Measurements from ENCODE around the gene TNXB.

DNA sequence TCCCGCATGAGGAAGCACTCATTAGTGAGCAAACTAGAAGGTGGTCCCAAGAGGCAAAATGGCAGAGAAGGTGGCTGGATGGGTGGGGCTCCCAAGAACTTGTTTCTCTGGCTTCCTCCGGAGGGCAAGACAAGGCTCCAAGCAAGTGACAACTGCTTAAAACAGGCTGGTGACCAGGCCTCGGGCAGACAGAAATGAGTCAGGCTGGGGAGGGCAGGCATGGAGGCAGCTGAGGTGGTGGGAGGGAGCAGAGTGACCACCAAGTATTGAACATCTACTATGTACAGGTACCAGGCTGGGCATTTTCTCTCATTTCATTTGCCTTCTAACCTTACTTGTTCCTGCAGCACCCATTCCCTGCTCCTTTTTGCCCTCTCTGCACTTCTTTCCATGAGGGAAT lies 33.4 kb downstream of the TNXB start:
- TF ChIP-seq, protein P1, sequence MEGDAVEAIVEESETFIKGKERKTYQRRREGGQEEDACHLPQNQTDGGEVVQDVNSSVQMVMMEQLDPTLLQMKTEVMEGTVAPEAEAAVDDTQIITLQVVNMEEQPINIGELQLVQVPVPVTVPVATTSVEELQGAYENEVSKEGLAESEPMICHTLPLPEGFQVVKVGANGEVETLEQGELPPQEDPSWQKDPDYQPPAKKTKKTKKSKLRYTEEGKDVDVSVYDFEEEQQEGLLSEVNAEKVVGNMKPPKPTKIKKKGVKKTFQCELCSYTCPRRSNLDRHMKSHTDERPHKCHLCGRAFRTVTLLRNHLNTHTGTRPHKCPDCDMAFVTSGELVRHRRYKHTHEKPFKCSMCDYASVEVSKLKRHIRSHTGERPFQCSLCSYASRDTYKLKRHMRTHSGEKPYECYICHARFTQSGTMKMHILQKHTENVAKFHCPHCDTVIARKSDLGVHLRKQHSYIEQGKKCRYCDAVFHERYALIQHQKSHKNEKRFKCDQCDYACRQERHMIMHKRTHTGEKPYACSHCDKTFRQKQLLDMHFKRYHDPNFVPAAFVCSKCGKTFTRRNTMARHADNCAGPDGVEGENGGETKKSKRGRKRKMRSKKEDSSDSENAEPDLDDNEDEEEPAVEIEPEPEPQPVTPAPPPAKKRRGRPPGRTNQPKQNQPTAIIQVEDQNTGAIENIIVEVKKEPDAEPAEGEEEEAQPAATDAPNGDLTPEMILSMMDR (IDR thresholded peaks at IDR 0.05; ENCODE audit: low read length) = no peak
- TF ChIP-seq EZH2 (IDR thresholded peaks at IDR 0.05; ENCODE audit: borderline replicate concordance, low read length) = no peak
